HFFc6 (cell line): Measurements from ENCODE around the gene ETV5. TPM values are rescaled to one million over a fixed set of nuclear protein-coding genes. Genes with fewer than 3 reads are reported as not detected.

Experiments used
- DNase-seq: peaks from one replicate; pipeline ENCODE4 v3.0.0-alpha.2; 2018
- H3K27ac Mint-ChIP-seq: 2 replicates; pipeline ENCODE4 v1.8.0; 2020; ENCODE audit warnings: mild to moderate bottlenecking, mixed read lengths
- H3K27me3 Mint-ChIP-seq: 2 replicates; pipeline ENCODE4 v1.8.0; 2021; ENCODE audit warnings: mild to moderate bottlenecking, moderate library complexity, mixed read lengths; ENCODE audit not compliant: insufficient read depth
- H3K36me3 Mint-ChIP-seq: 2 replicates; pipeline ENCODE4 v1.8.0; 2021; ENCODE audit warnings: low read depth, mixed read lengths
- H3K4me1 Mint-ChIP-seq: 2 replicates; pipeline ENCODE4 v1.8.0; 2020; ENCODE audit warnings: low read depth, mixed read lengths
- H3K4me3 Mint-ChIP-seq: 2 replicates; pipeline ENCODE4 v1.8.0; 2020; ENCODE audit warnings: mild to moderate bottlenecking, moderate library complexity, mixed read lengths
- H3K9me3 Mint-ChIP-seq: 2 replicates; pipeline ENCODE4 v1.8.0; 2020; ENCODE audit warnings: mild to moderate bottlenecking, mixed read lengths
- CTCF ChIP-seq: fragments of 200-600 bp; sonication (generic); IDR thresholded peaks from 2 replicates; pipeline ENCODE4 v1.5.0; 2021; ENCODE audit warnings: antibody characterized with exemption, mild to moderate bottlenecking
- total RNA-seq, 6 experiments: library from RNA; stranded (reverse); fragmentation: NEBNext Ultra II Directional; extraction: Animal tissue kit (Norgen Biotek cat#: 25700); gene quantifications; 2 replicates in 1 of 6; 3 replicates in 5 of 6; pipeline ENCODE4 v1.2.3, GENCODE V29; 2021

ETV5 gene
- total RNA-seq, 6 experiments from 2014 or later: 48.6 to 69.3 (median 52.5) TPM

GRCh38 chr3:186141790-186142189 is 32.9 kb upstream of the ETV5 start:
- H3K27me3 Mint-ChIP-seq: peaks cover 38% of the 10 kb centered on the region
- no peaks in the 10 kb centered on the region for H3K4me1 Mint-ChIP-seq
- H3K36me3 Mint-ChIP-seq: no peaks in the 10 kb centered on the region
- H3K4me3 Mint-ChIP-seq: no peak overlapping the region
- no peak for TF ChIP-seq CTCF
- H3K9me3 Mint-ChIP-seq: no peaks in the 10 kb centered on the region
- no peak overlapping the region for H3K27ac Mint-ChIP-seq
- no peak for DNase-seq

GRCh38 chr3:186138272-186138981 is 29.5 kb upstream of the ETV5 start:
- H3K4me1 Mint-ChIP-seq: no peaks in the 10 kb centered on the region
- DNase-seq: no peak
- no peak overlapping the region for H3K27ac Mint-ChIP-seq
- H3K27me3 Mint-ChIP-seq: peaks cover 31% of the 10 kb centered on the region
- H3K4me3 Mint-ChIP-seq: no peak overlapping the region
- no peak for TF ChIP-seq CTCF
- H3K36me3 Mint-ChIP-seq: no peaks in the 10 kb centered on the region
- H3K9me3 Mint-ChIP-seq: no peaks in the 10 kb centered on the region

- Mint-ChIP-seq H3K9me3 (no peaks in the 10 kb centered on the region), H3K4me1 (no peaks in the 10 kb centered on the region), H3K27ac (no peak overlapping the region), H3K4me3 (no peak overlapping the region), H3K36me3 (no peaks in the 10 kb centered on the region), H3K27me3 (peaks cover 29% of the 10 kb centered on the region)
- no peak for DNase-seq
- no peak for TF ChIP-seq CTCF
Measured at GRCh38 chr3:186137051-186137685, 28.3 kb upstream of the ETV5 start.

- Mint-ChIP-seq H3K27ac (no peak overlapping the region), H3K36me3 (no peaks in the 10 kb centered on the region), H3K4me3 (no peak overlapping the region), H3K9me3 (no peaks in the 10 kb centered on the region), H3K4me1 (no peaks in the 10 kb centered on the region), H3K27me3 (peaks cover 47% of the 10 kb centered on the region)
- DNase-seq: no peak
- no peak for TF ChIP-seq CTCF
Measured at GRCh38 chr3:186133980-186134379, 25.1 kb upstream of the ETV5 start.

- no peak overlapping the region for H3K4me3 Mint-ChIP-seq
- H3K9me3 Mint-ChIP-seq: no peaks in the 10 kb centered on the region
Measured at GRCh38 chr3:186132487-186132886, 23.6 kb upstream of the ETV5 start.

More at GRCh38 chr3:186132487-186132886, 23.6 kb upstream of the ETV5 start:
- Mint-ChIP-seq H3K27ac (no peak overlapping the region), H3K27me3 (peaks cover 42% of the 10 kb centered on the region), H3K4me1 (no peaks in the 10 kb centered on the region), H3K36me3 (no peaks in the 10 kb centered on the region)
- DNase-seq: no peak
- no peak for TF ChIP-seq CTCF
